Measurements from ENCODE around the gene PRDM11. TPM values are rescaled to one million over a fixed set of nuclear protein-coding genes. Genes with fewer than 3 reads are reported as not detected.

The PRDM11 gene
- total and polyA plus RNA-seq, 8 donors: 1.2 to 139 (median 7.9) TPM

DNA sequence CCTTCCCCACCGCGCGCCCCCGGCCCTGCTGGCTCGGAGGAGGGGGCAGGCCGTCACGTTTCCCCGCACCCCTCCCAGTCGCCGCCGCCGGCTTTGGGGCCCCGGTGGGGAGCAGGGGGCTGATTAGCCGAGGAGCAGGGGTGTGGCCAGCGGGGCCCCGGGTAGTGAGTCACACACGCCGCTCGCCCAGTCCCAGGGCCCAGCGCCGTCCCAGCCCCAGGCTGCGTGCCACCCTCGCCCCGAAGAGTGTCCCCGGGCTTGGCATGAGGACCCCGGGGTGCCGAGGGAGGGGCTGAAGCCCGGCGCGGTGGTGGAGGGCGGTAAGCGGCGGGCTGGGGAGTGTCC lies 34.4 kb downstream of the PRDM11 start:
- Histone ChIP-seq H3K9me3 (no peaks in the 10 kb centered on the region), H3K27me3 (peaks cover 0 to 3% (median 0%) of the 10 kb centered on the region in 3 donors), H3K4me3 (peak overlapping the region; percentile 61 to 70 (median 64)), H3K36me3 (peaks cover 6 to 36% (median 32%) of the 10 kb centered on the region in 4 donors), H3K4me1 (peaks cover 21 to 63% (median 39%) of the 10 kb centered on the region in 4 donors), H3K27ac (peak overlapping the region; percentile 72 to 93 (median 88))
- peak; percentile 71 to 93 for DNase-seq
- TF ChIP-seq EP300 (IDR thresholded peaks at IDR 0.05): no peak
- TF ChIP-seq POLR2AphosphoS5 (IDR thresholded peaks at IDR 0.05): peak in 2 of 3 donors; percentile 49 to 65
- 2 to 14% (median 2%) methylated on average over 12 to 32 of the region's 33 CpGs; no CpG with 5 or more reads in 1 of the 5 donors for WGBS, 5 donors
- intact Hi-C loops (cut with DNase I; ENCODE audit: low total_unique reads): no loop called here

DNA sequence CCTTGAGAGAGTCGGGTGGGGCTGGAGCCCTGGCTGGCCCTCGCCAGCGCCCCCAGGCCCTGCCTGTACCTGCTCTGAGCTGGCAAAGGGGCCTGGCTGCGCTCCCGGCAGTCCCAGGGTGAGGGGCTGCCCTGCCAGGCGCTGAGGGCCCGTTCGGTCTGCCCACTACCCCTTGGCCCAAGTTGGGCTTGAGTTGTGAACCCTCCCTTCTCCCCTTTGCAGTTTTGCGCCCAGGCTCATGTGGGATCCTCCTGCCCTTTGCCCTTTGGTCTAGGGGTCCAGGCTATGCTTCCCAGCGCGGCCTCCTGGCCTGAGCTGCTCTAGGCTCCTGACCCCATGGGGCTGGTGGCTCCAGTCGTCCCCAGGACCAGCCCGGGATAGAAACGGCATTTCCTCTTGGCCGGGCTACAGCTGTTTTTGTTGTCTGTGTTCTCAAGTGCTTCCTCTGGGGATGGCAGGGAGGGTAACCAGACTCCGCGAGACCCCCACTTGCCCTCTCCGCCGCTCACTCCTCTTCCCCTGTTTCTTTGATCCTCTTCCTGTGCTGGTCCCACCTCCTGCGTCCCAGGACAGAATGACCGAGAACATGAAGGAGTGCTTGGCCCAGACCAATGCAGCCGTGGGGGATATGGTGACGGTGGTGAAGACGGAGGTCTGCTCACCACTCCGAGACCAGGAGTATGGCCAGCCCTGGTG lies 34.9 kb downstream of the PRDM11 start:
- peak overlapping the region; percentile 72 to 93 (median 88) for H3K27ac ChIP-seq
- intact Hi-C loops (cut with DNase I; ENCODE audit: low total_unique reads): no loop called here

GRCh38 chr11:45181889-45182550 lies 35.6 kb downstream of the PRDM11 start:
- Histone ChIP-seq H3K27ac (peak overlapping the region in 4 of 5 donors; percentile 76 to 93 (median 90)), H3K4me3 (peak overlapping the region in 3 of 4 donors; percentile 61 to 70 (median 62)), H3K4me1 (peaks cover 21 to 60% (median 38%) of the 10 kb centered on the region in 4 donors), H3K9me3 (no peaks in the 10 kb centered on the region), H3K36me3 (peaks cover 6 to 47% (median 42%) of the 10 kb centered on the region in 4 donors), H3K27me3 (peaks cover 0 to 3% (median 0%) of the 10 kb centered on the region in 3 donors)
- intact Hi-C loops (cut with DNase I; ENCODE audit: low total_unique reads): no loop called here
- no peak for TF ChIP-seq EP300 (IDR thresholded peaks at IDR 0.05)
- no peak for TF ChIP-seq POLR2AphosphoS5 (IDR thresholded peaks at IDR 0.05)
- TF ChIP-seq, protein P1, sequence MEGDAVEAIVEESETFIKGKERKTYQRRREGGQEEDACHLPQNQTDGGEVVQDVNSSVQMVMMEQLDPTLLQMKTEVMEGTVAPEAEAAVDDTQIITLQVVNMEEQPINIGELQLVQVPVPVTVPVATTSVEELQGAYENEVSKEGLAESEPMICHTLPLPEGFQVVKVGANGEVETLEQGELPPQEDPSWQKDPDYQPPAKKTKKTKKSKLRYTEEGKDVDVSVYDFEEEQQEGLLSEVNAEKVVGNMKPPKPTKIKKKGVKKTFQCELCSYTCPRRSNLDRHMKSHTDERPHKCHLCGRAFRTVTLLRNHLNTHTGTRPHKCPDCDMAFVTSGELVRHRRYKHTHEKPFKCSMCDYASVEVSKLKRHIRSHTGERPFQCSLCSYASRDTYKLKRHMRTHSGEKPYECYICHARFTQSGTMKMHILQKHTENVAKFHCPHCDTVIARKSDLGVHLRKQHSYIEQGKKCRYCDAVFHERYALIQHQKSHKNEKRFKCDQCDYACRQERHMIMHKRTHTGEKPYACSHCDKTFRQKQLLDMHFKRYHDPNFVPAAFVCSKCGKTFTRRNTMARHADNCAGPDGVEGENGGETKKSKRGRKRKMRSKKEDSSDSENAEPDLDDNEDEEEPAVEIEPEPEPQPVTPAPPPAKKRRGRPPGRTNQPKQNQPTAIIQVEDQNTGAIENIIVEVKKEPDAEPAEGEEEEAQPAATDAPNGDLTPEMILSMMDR (IDR thresholded peaks at IDR 0.05): no peak
- TF ChIP-seq POLR2A (IDR thresholded peaks at IDR 0.05): no peak
- 89 to 94% (median 91%) methylated on average over 12 to 14 of the region's 14 CpGs for WGBS, 5 donors
- no peak for DNase-seq

More for the DNA sequence above, 34.9 kb downstream of the PRDM11 start:
- WGBS, 5 donors: 36 to 52% (median 42%) methylated on average over 17 to 25 of the region's 25 CpGs
- Histone ChIP-seq H3K9me3 (no peaks in the 10 kb centered on the region), H3K36me3 (peaks cover 6 to 40% (median 37%) of the 10 kb centered on the region in 4 donors), H3K4me1 (peaks cover 21 to 63% (median 39%) of the 10 kb centered on the region in 4 donors), H3K27me3 (peaks cover 0 to 3% (median 0%) of the 10 kb centered on the region in 3 donors), H3K4me3 (peak overlapping the region; percentile 61 to 70 (median 64))
- peak in 1 of 2 donors; percentile 56 for DNase-seq
- TF ChIP-seq, protein P1 (IDR thresholded peaks at IDR 0.05): no peak
- TF ChIP-seq EP300 (IDR thresholded peaks at IDR 0.05) (no peak), POLR2A (IDR thresholded peaks at IDR 0.05) (no peak), POLR2AphosphoS5 (IDR thresholded peaks at IDR 0.05) (no peak)

GRCh38 chr11:45182902-45183301 lies 36.5 kb downstream of the PRDM11 start:
- Histone ChIP-seq H3K9me3 (no peaks in the 10 kb centered on the region), H3K4me3 (no peak overlapping the region), H3K36me3 (peaks cover 6 to 55% (median 50%) of the 10 kb centered on the region in 4 donors), H3K4me1 (peaks cover 21 to 55% (median 36%) of the 10 kb centered on the region in 4 donors), H3K27ac (peak overlapping the region in 1 of 5 donors; percentile 92), H3K27me3 (peaks cover 0 to 3% (median 0%) of the 10 kb centered on the region in 3 donors)
- peak; percentile 46 to 59 for DNase-seq
- intact Hi-C loops (cut with DNase I; ENCODE audit: low total_unique reads): no loop called here
- no peak for TF ChIP-seq POLR2A (IDR thresholded peaks at IDR 0.05)
- TF ChIP-seq, protein P1 (IDR thresholded peaks at IDR 0.05): peak in 4 of 7 experiments; percentile 21 to 39 (median 37)
- 93 to 96% (median 94%) methylated on average over 10 to 14 of the region's 14 CpGs for WGBS, 5 donors

Data from stomach (tissue), 9 donors.